Measurements from ENCODE around the gene ZNF837. TPM values are rescaled to one million over a fixed set of nuclear protein-coding genes. Genes with fewer than 3 reads are reported as not detected.

ZNF837 gene
- total RNA-seq: 1 to 10 TPM; 1.6 to 3.9 TPM

DNA sequence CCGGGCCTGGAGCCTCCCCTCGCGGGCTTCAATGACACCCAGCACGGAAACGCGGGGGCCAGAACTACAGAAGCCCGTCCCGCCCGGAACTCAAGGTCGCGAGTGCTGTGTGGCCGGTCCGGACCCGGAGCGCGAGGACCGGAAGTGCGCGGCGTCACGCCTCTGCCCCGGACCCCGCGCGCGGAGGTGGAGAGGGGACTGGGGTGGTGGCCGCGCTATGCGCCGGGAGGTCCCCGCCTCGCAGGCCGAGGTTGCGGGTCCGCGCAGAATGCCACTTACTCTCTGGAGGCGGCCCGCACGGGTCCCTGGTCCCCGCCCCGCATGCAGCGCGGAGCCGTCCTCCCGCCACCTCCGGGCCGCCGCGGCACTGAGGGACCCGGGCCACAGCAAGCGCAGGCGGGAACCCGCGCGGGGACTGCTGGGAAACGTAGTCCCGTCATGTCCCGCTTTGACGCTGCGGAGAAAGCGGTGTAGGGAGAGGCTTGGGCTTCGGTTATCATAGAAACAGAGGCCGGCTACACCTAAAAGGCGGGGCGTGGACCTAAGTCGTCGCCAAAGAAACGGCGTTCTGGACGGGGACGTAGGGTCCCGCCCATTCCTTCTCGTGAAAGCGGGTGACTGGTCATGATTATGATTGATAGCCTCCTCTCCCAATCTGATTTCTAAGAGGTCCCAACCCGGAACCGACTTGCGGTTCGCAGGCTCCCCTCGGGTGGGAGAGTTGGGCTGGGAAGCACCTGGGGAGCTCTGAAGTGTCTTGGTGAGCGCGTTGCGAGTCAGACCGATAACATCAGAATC lies at the start of gene ZNF837:
TSS of gene ZNF837 (minus strand) at position 369 of the 798 bp plus-strand sequence. CDS start 11,698 bp downstream, outside the sequence.
- Histone ChIP-seq H3K4me1 (ENCODE audit: control insufficient read depth in 1 of 2, low read depth in 2 of 2) (peaks cover 16 to 24% of the 10 kb centered on the region in 2 donors), H3K4me3 (peak within 1 kb of the TSS; percentile 83), H3K36me3 (no peaks in the 10 kb centered on the region), H3K27me3 (replicated peaks; ENCODE audit: insufficient read depth) (no peaks in the 10 kb centered on the region), H3K27ac (peak within 1 kb of the TSS; percentile 79 to 81), H3K9me3 (no peaks in the 10 kb centered on the region)
- DNase-seq (ENCODE audit: low spot score) (peak; percentile 92), ATAC-seq (ENCODE audit: insufficient number of reproducible peaks, low FRiP score, low read depth) (peak; percentile 98)
- TF ChIP-seq CTCF (IDR thresholded peaks at IDR 0.05): no peak

GRCh38 chr19:58429745-58430144 lies 48.9 kb upstream of the ZNF837 start:
- H3K27ac ChIP-seq: no peak overlapping the region
- H3K4me1 ChIP-seq (ENCODE audit: control insufficient read depth in 1 of 2, low read depth in 2 of 2): no peaks in the 10 kb centered on the region
- H3K27me3 ChIP-seq (replicated peaks; ENCODE audit: insufficient read depth): no peaks in the 10 kb centered on the region
- peaks cover 84% of the 10 kb centered on the region for H3K9me3 ChIP-seq
- DNase-seq (ENCODE audit: low spot score): no peak
- H3K4me3 ChIP-seq: no peak overlapping the region
- H3K36me3 ChIP-seq: peaks cover 14% of the 10 kb centered on the region
- no peak for TF ChIP-seq CTCF (IDR thresholded peaks at IDR 0.05)
- ATAC-seq (ENCODE audit: insufficient number of reproducible peaks, low FRiP score, low read depth): no peak

DNA sequence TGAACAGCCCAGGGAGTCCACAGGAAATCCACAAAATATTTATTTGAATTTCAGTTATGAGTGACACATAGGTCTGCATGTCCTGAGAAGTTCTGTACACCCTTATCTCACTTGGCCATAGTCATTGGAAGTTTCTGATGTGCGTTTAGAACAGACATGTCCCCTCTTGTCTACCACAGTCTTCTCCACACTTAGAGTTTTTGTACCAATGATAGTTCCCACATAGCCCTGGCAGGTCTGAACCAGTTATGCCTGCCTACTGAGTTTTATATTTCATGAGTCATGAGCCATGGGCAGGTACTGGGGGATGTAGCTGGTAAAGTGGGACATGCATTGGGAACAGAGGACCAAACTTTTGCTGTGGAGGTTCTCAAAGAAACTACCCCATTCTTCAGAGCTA lies 47.8 kb upstream of the ZNF837 start:
- no peak overlapping the region for H3K27ac ChIP-seq
- H3K36me3 ChIP-seq: peaks cover 3% of the 10 kb centered on the region
- H3K4me3 ChIP-seq: no peak overlapping the region
- ATAC-seq (ENCODE audit: insufficient number of reproducible peaks, low FRiP score, low read depth) (no peak), DNase-seq (ENCODE audit: low spot score) (no peak)
- no peak for TF ChIP-seq CTCF (IDR thresholded peaks at IDR 0.05)
- H3K4me1 ChIP-seq (ENCODE audit: control insufficient read depth in 1 of 2, low read depth in 2 of 2): no peaks in the 10 kb centered on the region
- peaks cover 73% of the 10 kb centered on the region for H3K9me3 ChIP-seq
- no peaks in the 10 kb centered on the region for H3K27me3 ChIP-seq (replicated peaks; ENCODE audit: insufficient read depth)

- H3K27ac ChIP-seq: no peak overlapping the region
- peaks cover 42% of the 10 kb centered on the region for H3K36me3 ChIP-seq
- no peaks in the 10 kb centered on the region for H3K4me1 ChIP-seq (ENCODE audit: control insufficient read depth in 1 of 2, low read depth in 2 of 2)
- TF ChIP-seq CTCF (IDR thresholded peaks at IDR 0.05): no peak
- H3K4me3 ChIP-seq: no peak overlapping the region
- no peaks in the 10 kb centered on the region for H3K9me3 ChIP-seq
- no peak for ATAC-seq (ENCODE audit: insufficient number of reproducible peaks, low FRiP score, low read depth)
- no peaks in the 10 kb centered on the region for H3K27me3 ChIP-seq (replicated peaks; ENCODE audit: insufficient read depth)
- no peak for DNase-seq (ENCODE audit: low spot score)
Measured at GRCh38 chr19:58417071-58417470, 36.2 kb upstream of the ZNF837 start.

GRCh38 chr19:58416604-58417003 lies 35.8 kb upstream of the ZNF837 start:
- Histone ChIP-seq H3K9me3 (no peaks in the 10 kb centered on the region), H3K4me1 (ENCODE audit: control insufficient read depth in 1 of 2, low read depth in 2 of 2) (no peaks in the 10 kb centered on the region)
- no peak for TF ChIP-seq CTCF (IDR thresholded peaks at IDR 0.05)

More at GRCh38 chr19:58416604-58417003, 35.8 kb upstream of the ZNF837 start:
- Histone ChIP-seq H3K27me3 (replicated peaks; ENCODE audit: insufficient read depth) (no peaks in the 10 kb centered on the region), H3K4me3 (no peak overlapping the region), H3K36me3 (peaks cover 42% of the 10 kb centered on the region), H3K27ac (no peak overlapping the region)
- DNase-seq (ENCODE audit: low spot score): no peak
- ATAC-seq (ENCODE audit: insufficient number of reproducible peaks, low FRiP score, low read depth): no peak
